GM11168 (cell line): ENCODE data around the gene OR6J1.
"Not testable (repeated sequence)": the region's sequence is repeated elsewhere in the genome, so short reads cannot be mapped to it uniquely, and the experiment has no call there.

Experiments used
- in situ Hi-C: fragments of 300-500 bp; cut with MboI; formaldehyde crosslinking; loops from one replicate; pipeline ENCODE4 v1.12.0; 2022; ENCODE audit warnings: low sequenced_read_pairs; ENCODE audit not compliant: unreplicated experiment

Gene OR6J1

GRCh38 chr14:22587677-22588422 is 56.3 kb downstream of the OR6J1 start:
- in situ Hi-C loops: not testable (repeated sequence)

GRCh38 chr14:22587247-22587646 is 56.9 kb downstream of the OR6J1 start:
- in situ Hi-C loops: no loop called here

- in situ Hi-C loops: no loop called here
Observed at GRCh38 chr14:22583994-22584393, 60.2 kb downstream of the OR6J1 start.
